ENCODE results near the gene ANKFN1.

The ANKFN1 gene

DNA sequence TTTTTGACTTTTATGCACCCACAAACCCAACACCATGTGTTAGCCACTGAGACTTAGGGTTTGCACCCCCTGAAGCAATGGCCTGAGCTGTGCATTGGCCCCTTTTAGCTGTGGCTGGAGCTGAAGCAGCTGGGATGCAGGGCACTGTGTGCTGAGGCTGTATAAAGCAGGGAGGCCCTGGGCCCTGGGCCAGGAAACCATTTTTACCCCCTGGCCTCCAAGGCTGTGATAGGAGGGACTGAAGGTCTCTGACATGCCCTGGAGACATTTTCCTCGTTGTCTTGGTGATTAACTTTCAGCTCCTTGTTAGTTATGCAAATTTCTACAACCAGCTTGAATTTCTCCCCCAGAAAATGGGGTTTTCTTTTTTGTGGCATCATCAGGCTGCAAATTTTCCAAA is 6.7 kb upstream of the ANKFN1 start:
- CTCF ChIA-PET = no interaction called here
- Histone ChIP-seq H3K4me3 (ENCODE audit: control insufficient read depth in 1 of 7, extremely low read depth in 1 of 7, insufficient read depth in 4 of 7, low read depth in 2 of 7, low read length in 6 of 7) (no peak overlapping the region), H3K9me3 (ENCODE audit: control extremely low read depth in 1 of 5, control insufficient read depth in 4 of 5, insufficient read depth in 2 of 5, low read depth in 1 of 5, low read length in 4 of 5) (peaks cover 0 to 2% (median 0%) of the 10 kb centered on the region in 5 experiments), H3K36me3 (ENCODE audit: control insufficient read depth in 4 of 4, insufficient read depth in 4 of 4, low read length in 3 of 4) (no peaks in the 10 kb centered on the region), H3K27ac (ENCODE audit: insufficient read depth in 1 of 2, low read depth in 1 of 2, low read length in 2 of 2, poor library complexity in 1 of 2, severe bottlenecking in 2 of 2) (no peak overlapping the region), H3K27me3 (replicated peaks in 2 of 5; ENCODE audit: control insufficient read depth in 4 of 5, insufficient read depth in 5 of 5, low read length in 4 of 5) (peaks cover 0 to 2% (median 0%) of the 10 kb centered on the region in 5 experiments), H3K4me1 (ENCODE audit: control extremely low read depth in 1 of 4, control insufficient read depth in 4 of 4, insufficient read depth in 4 of 4, low read length in 3 of 4) (no peaks in the 10 kb centered on the region)
- no peak for DNase-seq
- POLR2A ChIA-PET = no interaction called here
- 89% methylated on average over 1 of the region's 1 CpG for WGBS (ENCODE audit: insufficient coverage)

DNA sequence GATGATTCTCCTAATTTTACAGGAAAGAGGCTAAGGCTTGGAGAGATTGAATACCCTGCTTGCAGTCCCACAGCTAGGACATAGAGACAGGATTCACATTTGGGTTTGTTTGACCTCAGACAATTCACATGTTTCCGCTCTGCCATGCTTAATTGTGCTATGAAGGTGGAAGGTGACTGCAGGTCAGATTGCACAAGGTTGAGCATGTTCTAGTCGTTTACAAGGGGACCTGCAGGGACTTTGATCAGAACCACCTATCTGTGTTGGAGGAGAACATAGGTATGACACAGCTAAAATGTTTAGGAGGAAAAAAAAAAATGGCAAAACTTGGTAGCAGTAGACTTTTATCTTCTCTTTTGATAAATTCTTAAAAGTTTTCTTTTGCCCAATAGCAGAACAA is 4.9 kb upstream of the ANKFN1 start:
- ChIA-PET CTCF (no interaction called here), POLR2A (no interaction called here)
- Histone ChIP-seq H3K36me3 (ENCODE audit: control insufficient read depth in 4 of 4, insufficient read depth in 4 of 4, low read length in 3 of 4) (no peaks in the 10 kb centered on the region), H3K27ac (ENCODE audit: insufficient read depth in 1 of 2, low read depth in 1 of 2, low read length in 2 of 2, poor library complexity in 1 of 2, severe bottlenecking in 2 of 2) (no peak overlapping the region), H3K9me3 (ENCODE audit: control extremely low read depth in 1 of 5, control insufficient read depth in 4 of 5, insufficient read depth in 2 of 5, low read depth in 1 of 5, low read length in 4 of 5) (peaks cover 0 to 2% (median 0%) of the 10 kb centered on the region in 5 experiments), H3K27me3 (replicated peaks in 2 of 5; ENCODE audit: control insufficient read depth in 4 of 5, insufficient read depth in 5 of 5, low read length in 4 of 5) (peaks cover 0 to 2% (median 0%) of the 10 kb centered on the region in 5 experiments), H3K4me3 (ENCODE audit: control insufficient read depth in 1 of 7, extremely low read depth in 1 of 7, insufficient read depth in 4 of 7, low read depth in 2 of 7, low read length in 6 of 7) (no peak overlapping the region), H3K4me1 (ENCODE audit: control extremely low read depth in 1 of 4, control insufficient read depth in 4 of 4, insufficient read depth in 4 of 4, low read length in 3 of 4) (no peaks in the 10 kb centered on the region)
- no peak for DNase-seq
- 77% methylated on average over 2 of the region's 2 CpGs for WGBS (ENCODE audit: insufficient coverage)

DNA sequence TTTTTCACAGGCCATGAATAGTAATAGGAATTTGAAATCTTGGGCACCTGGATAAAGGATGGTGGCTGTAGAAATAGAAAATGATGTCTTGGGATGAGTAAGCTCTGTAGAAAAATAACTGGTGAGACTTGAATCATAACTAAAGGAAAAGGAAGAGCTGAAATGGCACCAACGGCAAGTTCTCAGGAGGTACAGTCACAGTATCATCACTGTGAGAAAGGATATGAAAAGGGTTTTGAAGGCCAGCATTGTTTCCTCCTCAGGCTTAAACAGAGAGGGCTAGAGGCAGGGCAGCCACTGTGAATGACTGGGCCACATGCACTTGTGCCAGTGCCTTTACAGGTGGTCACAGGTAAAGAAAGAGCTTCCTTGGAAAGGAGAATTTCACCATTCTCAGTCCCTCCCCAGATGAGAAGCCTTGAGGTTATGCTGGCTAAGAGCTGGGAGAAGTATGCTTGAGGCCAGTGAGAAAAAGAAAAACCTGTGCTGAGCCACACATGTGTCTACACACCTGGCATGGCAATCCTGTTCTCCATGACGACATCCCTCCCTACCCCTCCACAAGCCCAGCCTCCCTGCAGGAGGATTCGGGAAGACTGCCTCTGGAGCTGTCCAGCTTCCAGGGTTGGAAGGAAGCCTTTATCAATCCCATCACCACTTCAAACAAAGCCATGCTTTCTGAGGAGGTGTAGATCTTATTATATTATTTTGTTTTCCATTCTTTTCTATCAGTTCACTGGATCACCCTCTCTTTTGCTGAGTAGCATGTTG is 3.8 kb upstream of the ANKFN1 start:
- WGBS (ENCODE audit: insufficient coverage) = 100% methylated on average over 1 of the region's 3 CpGs

DNA sequence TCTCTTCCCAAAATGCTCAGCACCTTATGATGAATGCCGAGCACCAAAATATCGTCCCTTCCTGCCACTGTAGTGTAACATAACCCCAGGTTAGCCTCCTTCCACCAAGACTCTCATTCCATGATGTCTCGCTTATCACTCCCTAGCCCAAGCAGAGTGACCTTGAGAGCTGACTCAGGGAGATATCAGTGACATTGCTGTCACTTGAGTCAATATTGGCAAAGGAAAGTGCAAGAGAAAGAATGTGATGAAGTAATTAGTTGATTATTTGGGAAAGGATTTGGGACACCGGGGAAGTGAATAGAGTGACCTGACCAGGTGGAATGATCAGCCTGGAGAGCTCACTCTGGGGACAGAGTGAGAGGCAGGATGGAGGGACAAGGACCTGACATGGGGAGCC is 2.6 kb upstream of the ANKFN1 start:
- H3K27me3 ChIP-seq (replicated peaks in 2 of 5; ENCODE audit: control insufficient read depth in 4 of 5, insufficient read depth in 5 of 5, low read length in 4 of 5) = no peaks in the 10 kb centered on the region
- no peak overlapping the region for H3K27ac ChIP-seq (ENCODE audit: insufficient read depth in 1 of 2, low read depth in 1 of 2, low read length in 2 of 2, poor library complexity in 1 of 2, severe bottlenecking in 2 of 2)
- DNase-seq = no peak
- CTCF ChIA-PET = interaction anchor here (1.1 kb wide), 1 partner anchor 11 kb away, joined by 3 read pairs; no protein-coding TSS in a partner anchor
- no peaks in the 10 kb centered on the region for H3K36me3 ChIP-seq (ENCODE audit: control insufficient read depth in 4 of 4, insufficient read depth in 4 of 4, low read length in 3 of 4)
- POLR2A ChIA-PET = no interaction called here
- no peaks in the 10 kb centered on the region for H3K4me1 ChIP-seq (ENCODE audit: control extremely low read depth in 1 of 4, control insufficient read depth in 4 of 4, insufficient read depth in 4 of 4, low read length in 3 of 4)
- H3K9me3 ChIP-seq (ENCODE audit: control extremely low read depth in 1 of 5, control insufficient read depth in 4 of 5, insufficient read depth in 2 of 5, low read depth in 1 of 5, low read length in 4 of 5) = peaks cover 0 to 2% (median 0%) of the 10 kb centered on the region in 5 experiments
- 97% methylated on average over 4 of the region's 4 CpGs for WGBS (ENCODE audit: insufficient coverage)
- no peak overlapping the region for H3K4me3 ChIP-seq (ENCODE audit: control insufficient read depth in 1 of 7, extremely low read depth in 1 of 7, insufficient read depth in 4 of 7, low read depth in 2 of 7, low read length in 6 of 7)

More for the DNA sequence above, 3.8 kb upstream of the ANKFN1 start:
- Histone ChIP-seq H3K27ac (ENCODE audit: insufficient read depth in 1 of 2, low read depth in 1 of 2, low read length in 2 of 2, poor library complexity in 1 of 2, severe bottlenecking in 2 of 2) (no peak overlapping the region), H3K4me1 (ENCODE audit: control extremely low read depth in 1 of 4, control insufficient read depth in 4 of 4, insufficient read depth in 4 of 4, low read length in 3 of 4) (no peaks in the 10 kb centered on the region), H3K27me3 (replicated peaks in 2 of 5; ENCODE audit: control insufficient read depth in 4 of 5, insufficient read depth in 5 of 5, low read length in 4 of 5) (peaks cover 0 to 2% (median 0%) of the 10 kb centered on the region in 5 experiments), H3K4me3 (ENCODE audit: control insufficient read depth in 1 of 7, extremely low read depth in 1 of 7, insufficient read depth in 4 of 7, low read depth in 2 of 7, low read length in 6 of 7) (no peak overlapping the region), H3K9me3 (ENCODE audit: control extremely low read depth in 1 of 5, control insufficient read depth in 4 of 5, insufficient read depth in 2 of 5, low read depth in 1 of 5, low read length in 4 of 5) (peaks cover 0 to 2% (median 0%) of the 10 kb centered on the region in 5 experiments), H3K36me3 (ENCODE audit: control insufficient read depth in 4 of 4, insufficient read depth in 4 of 4, low read length in 3 of 4) (no peaks in the 10 kb centered on the region)
- CTCF ChIA-PET = interaction anchor here (1.1 kb wide), 1 partner anchor 12 kb away, joined by 3 read pairs; no protein-coding TSS in a partner anchor
- DNase-seq = no peak
- POLR2A ChIA-PET = no interaction called here

DNA sequence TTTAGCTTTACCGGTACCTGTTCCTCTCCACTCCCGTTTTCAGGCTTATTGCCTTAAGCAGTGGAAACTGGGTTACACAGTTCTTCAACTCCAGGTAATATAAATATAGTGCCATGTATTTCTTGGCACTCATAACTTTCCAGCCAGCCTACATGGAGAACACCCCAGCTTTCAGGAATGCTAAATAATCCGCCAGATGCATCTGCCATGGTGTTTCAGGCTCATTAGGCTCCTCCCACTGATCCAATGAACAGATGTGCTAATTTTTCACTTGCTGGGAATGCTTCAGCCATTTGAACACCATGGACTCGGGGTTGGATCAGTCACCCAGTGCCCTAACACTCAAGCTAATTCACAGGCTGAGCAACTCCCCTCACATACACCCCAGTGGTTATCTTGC is 4.6 kb downstream of the ANKFN1 start:
- Histone ChIP-seq H3K9me3 (ENCODE audit: control extremely low read depth in 1 of 5, control insufficient read depth in 4 of 5, insufficient read depth in 2 of 5, low read depth in 1 of 5, low read length in 4 of 5) (no peaks in the 10 kb centered on the region), H3K27ac (ENCODE audit: insufficient read depth in 1 of 2, low read depth in 1 of 2, low read length in 2 of 2, poor library complexity in 1 of 2, severe bottlenecking in 2 of 2) (no peak overlapping the region), H3K4me3 (ENCODE audit: control insufficient read depth in 1 of 7, extremely low read depth in 1 of 7, insufficient read depth in 4 of 7, low read depth in 2 of 7, low read length in 6 of 7) (no peak overlapping the region), H3K36me3 (ENCODE audit: control insufficient read depth in 4 of 4, insufficient read depth in 4 of 4, low read length in 3 of 4) (no peaks in the 10 kb centered on the region), H3K4me1 (ENCODE audit: control extremely low read depth in 1 of 4, control insufficient read depth in 4 of 4, insufficient read depth in 4 of 4, low read length in 3 of 4) (peaks cover 0 to 6% (median under 1%) of the 10 kb centered on the region in 4 experiments), H3K27me3 (replicated peaks in 2 of 5; ENCODE audit: control insufficient read depth in 4 of 5, insufficient read depth in 5 of 5, low read length in 4 of 5) (no peaks in the 10 kb centered on the region)
- no peak for DNase-seq
- ChIA-PET POLR2A (no interaction called here), CTCF (no interaction called here)
- 95% methylated on average over 4 of the region's 4 CpGs for WGBS (ENCODE audit: insufficient coverage)

DNA sequence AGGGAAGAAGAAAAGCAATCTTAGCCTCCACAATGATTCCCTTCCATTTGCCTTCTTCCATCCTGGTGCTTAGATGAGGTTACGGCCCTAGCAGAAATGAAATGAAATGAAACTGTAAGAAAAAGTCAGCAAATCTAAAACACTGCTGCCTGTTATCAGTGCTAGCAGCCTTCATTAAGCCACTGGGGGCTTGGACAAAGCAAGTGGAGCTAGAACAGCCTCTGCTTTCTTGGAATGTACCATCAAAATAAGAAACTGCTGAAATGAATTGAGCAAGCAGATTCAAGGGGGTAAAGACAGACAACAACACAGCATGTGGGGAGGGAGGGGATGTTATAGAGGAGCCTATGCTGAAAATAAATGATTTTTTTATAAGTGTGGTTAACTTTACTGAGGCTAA is 5.1 kb downstream of the ANKFN1 start:
- Histone ChIP-seq H3K27me3 (replicated peaks in 2 of 5; ENCODE audit: control insufficient read depth in 4 of 5, insufficient read depth in 5 of 5, low read length in 4 of 5) (no peaks in the 10 kb centered on the region), H3K4me1 (ENCODE audit: control extremely low read depth in 1 of 4, control insufficient read depth in 4 of 4, insufficient read depth in 4 of 4, low read length in 3 of 4) (peaks cover 0 to 6% (median under 1%) of the 10 kb centered on the region in 4 experiments), H3K27ac (ENCODE audit: insufficient read depth in 1 of 2, low read depth in 1 of 2, low read length in 2 of 2, poor library complexity in 1 of 2, severe bottlenecking in 2 of 2) (no peak overlapping the region), H3K36me3 (ENCODE audit: control insufficient read depth in 4 of 4, insufficient read depth in 4 of 4, low read length in 3 of 4) (no peaks in the 10 kb centered on the region), H3K9me3 (ENCODE audit: control extremely low read depth in 1 of 5, control insufficient read depth in 4 of 5, insufficient read depth in 2 of 5, low read depth in 1 of 5, low read length in 4 of 5) (no peaks in the 10 kb centered on the region), H3K4me3 (ENCODE audit: control insufficient read depth in 1 of 7, extremely low read depth in 1 of 7, insufficient read depth in 4 of 7, low read depth in 2 of 7, low read length in 6 of 7) (no peak overlapping the region)
- DNase-seq = no peak
- POLR2A ChIA-PET = no interaction called here
- 100% methylated on average over 1 of the region's 1 CpG for WGBS (ENCODE audit: insufficient coverage)
- CTCF ChIA-PET = interaction anchor here (0.6 kb wide), 1 partner anchor 18 kb away, joined by 3 read pairs; no protein-coding TSS in a partner anchor
